ENCODE data around the gene RAMP2. TPM values are rescaled to one million over a fixed set of nuclear protein-coding genes. Genes with fewer than 3 reads are reported as not detected.

RAMP2 gene
- total and polyA plus RNA-seq, 2 of the 13 experiments (the other 11 are each of a cell fraction or from before 2014, with no cell fraction given), result 1.4 to 5.2 TPM

DNA sequence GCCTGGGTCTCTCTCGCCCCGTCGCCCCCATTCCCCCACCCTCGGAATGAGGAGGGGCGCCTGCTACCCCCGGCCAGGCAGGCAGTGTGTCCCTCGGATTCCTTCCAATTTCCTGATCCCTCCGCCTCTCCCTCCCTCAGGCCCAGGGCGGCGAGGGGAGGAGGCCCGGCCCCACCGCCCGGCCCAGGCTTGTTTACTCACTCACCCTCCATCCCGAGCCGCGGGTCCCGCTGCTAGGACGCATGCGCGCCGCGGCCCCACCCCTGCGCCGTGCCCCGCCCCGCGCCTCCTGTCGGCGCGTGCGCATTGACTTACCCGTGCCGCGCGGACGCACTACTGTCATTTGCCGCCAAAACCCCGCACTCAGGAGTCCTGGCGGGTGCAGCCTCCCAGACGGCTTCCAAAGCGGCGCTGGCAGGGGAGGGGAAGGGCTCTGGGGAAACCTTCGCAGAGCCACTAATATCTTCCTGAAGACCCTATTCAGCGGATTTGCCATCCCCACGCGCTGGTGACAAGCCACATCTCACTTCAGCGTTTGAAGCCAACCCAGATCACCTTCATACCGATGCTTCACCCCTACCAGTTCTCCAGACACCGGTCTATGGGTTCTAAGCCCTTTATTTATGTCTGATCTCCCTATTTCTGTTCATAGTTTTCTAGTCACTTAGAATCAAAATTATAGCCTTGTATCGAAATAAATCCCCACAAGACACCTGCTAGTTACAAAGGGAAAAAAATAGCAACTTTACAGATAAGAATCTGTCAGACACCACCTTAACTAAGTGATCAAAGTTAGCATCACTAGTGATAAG lies 16.0 kb upstream of the RAMP2 start, which contains the start of gene EZH1 (continued):
- TF ChIP-seq HNF4G (IDR thresholded peaks at IDR 0.05; ENCODE audit: borderline replicate concordance, low read depth, low read length) (no peak), HNF4G (CRISPR knock-in tag; IDR thresholded peaks at IDR 0.05; ENCODE audit: borderline replicate concordance, low read depth) (peak; percentile 60; the same call in 1 of the 2 replicates), TAF1 (CRISPR knock-in tag; IDR thresholded peaks at IDR 0.05) (peak; percentile 93), CBFB (CRISPR knock-in tag; IDR thresholded peaks at IDR 0.05) (peak; percentile 65; the same call in 1 of the 2 replicates), HNRNPUL1 (IDR thresholded peaks at IDR 0.05; ENCODE audit: low read depth, low read length) (no peak), JDP2 (CRISPR knock-in tag; IDR thresholded peaks at IDR 0.05; ENCODE audit: borderline replicate concordance) (no peak; the same call in 1 of the 2 replicates), ZNF629 (CRISPR knock-in tag; conservative IDR thresholded peaks at IDR 0.05) (0 out of 2 replicates have a peak, but pooled peaks have one; percentile 8), NFKBIZ (CRISPR knock-in tag; IDR thresholded peaks at IDR 0.05) (0 out of 2 replicates have a peak, but pooled peaks have one; percentile 44), ZNF782 (CRISPR knock-in tag; IDR thresholded peaks at IDR 0.05; ENCODE audit: borderline replicate concordance) (peak; percentile 60), DMAP1 (CRISPR knock-in tag; IDR thresholded peaks at IDR 0.05) (peak; percentile 86), MBD4 (IDR thresholded peaks at IDR 0.05; ENCODE audit: borderline replicate concordance, low read length) (no peak), ZNF883 (CRISPR knock-in tag; IDR thresholded peaks at IDR 0.05; ENCODE audit: not compliant biosample characterization) (peak; percentile 86), ZNF781 (CRISPR knock-in tag; IDR thresholded peaks at IDR 0.05; ENCODE audit: borderline replicate concordance, not compliant biosample characterization) (peak; percentile 16), RXRA (CRISPR knock-in tag; IDR thresholded peaks at IDR 0.05) (peak; percentile 60; the same call in 1 of the 2 replicates)
- TF ChIP-seq, protein P1, sequence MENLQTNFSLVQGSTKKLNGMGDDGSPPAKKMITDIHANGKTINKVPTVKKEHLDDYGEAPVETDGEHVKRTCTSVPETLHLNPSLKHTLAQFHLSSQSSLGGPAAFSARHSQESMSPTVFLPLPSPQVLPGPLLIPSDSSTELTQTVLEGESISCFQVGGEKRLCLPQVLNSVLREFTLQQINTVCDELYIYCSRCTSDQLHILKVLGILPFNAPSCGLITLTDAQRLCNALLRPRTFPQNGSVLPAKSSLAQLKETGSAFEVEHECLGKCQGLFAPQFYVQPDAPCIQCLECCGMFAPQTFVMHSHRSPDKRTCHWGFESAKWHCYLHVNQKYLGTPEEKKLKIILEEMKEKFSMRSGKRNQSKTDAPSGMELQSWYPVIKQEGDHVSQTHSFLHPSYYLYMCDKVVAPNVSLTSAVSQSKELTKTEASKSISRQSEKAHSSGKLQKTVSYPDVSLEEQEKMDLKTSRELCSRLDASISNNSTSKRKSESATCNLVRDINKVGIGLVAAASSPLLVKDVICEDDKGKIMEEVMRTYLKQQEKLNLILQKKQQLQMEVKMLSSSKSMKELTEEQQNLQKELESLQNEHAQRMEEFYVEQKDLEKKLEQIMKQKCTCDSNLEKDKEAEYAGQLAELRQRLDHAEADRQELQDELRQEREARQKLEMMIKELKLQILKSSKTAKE (CRISPR knock-in tag; IDR thresholded peaks at IDR 0.05; ENCODE audit: borderline replicate concordance), result no peak
- TF ChIP-seq, protein P2, sequence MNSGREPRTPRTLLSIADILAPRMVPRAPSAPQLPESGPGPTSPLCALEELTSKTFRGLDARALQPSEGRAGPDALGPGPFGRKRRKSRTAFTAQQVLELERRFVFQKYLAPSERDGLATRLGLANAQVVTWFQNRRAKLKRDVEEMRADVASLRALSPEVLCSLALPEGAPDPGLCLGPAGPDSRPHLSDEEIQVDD (CRISPR knock-in tag; IDR thresholded peaks at IDR 0.05; ENCODE audit: borderline replicate concordance), result no peak; the same call in none of the 2 replicates
- TF ChIP-seq, protein P3, sequence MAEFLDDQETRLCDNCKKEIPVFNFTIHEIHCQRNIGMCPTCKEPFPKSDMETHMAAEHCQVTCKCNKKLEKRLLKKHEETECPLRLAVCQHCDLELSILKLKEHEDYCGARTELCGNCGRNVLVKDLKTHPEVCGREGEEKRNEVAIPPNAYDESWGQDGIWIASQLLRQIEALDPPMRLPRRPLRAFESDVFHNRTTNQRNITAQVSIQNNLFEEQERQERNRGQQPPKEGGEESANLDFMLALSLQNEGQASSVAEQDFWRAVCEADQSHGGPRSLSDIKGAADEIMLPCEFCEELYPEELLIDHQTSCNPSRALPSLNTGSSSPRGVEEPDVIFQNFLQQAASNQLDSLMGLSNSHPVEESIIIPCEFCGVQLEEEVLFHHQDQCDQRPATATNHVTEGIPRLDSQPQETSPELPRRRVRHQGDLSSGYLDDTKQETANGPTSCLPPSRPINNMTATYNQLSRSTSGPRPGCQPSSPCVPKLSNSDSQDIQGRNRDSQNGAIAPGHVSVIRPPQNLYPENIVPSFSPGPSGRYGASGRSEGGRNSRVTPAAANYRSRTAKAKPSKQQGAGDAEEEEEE (CRISPR knock-in tag; IDR thresholded peaks at IDR 0.05; ENCODE audit: borderline replicate concordance), result peak; percentile 20; the same call in 1 of the 2 replicates
- TF ChIP-seq, protein P4, sequence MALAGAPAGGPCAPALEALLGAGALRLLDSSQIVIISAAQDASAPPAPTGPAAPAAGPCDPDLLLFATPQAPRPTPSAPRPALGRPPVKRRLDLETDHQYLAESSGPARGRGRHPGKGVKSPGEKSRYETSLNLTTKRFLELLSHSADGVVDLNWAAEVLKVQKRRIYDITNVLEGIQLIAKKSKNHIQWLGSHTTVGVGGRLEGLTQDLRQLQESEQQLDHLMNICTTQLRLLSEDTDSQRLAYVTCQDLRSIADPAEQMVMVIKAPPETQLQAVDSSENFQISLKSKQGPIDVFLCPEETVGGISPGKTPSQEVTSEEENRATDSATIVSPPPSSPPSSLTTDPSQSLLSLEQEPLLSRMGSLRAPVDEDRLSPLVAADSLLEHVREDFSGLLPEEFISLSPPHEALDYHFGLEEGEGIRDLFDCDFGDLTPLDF (CRISPR knock-in tag; IDR thresholded peaks at IDR 0.05), result peak; percentile 92
- TF ChIP-seq, protein P5, sequence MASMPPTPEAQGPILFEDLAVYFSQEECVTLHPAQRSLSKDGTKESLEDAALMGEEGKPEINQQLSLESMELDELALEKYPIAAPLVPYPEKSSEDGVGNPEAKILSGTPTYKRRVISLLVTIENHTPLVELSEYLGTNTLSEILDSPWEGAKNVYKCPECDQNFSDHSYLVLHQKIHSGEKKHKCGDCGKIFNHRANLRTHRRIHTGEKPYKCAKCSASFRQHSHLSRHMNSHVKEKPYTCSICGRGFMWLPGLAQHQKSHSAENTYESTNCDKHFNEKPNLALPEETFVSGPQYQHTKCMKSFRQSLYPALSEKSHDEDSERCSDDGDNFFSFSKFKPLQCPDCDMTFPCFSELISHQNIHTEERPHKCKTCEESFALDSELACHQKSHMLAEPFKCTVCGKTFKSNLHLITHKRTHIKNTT (CRISPR knock-in tag; IDR thresholded peaks at IDR 0.05), result no peak
- TF ChIP-seq, protein P6, sequence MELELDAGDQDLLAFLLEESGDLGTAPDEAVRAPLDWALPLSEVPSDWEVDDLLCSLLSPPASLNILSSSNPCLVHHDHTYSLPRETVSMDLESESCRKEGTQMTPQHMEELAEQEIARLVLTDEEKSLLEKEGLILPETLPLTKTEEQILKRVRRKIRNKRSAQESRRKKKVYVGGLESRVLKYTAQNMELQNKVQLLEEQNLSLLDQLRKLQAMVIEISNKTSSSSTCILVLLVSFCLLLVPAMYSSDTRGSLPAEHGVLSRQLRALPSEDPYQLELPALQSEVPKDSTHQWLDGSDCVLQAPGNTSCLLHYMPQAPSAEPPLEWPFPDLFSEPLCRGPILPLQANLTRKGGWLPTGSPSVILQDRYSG (CRISPR knock-in tag; IDR thresholded peaks at IDR 0.05), result peak; percentile 97; the same call in 1 of the 2 replicates
